Natural killer cell (primary cell): ENCODE data around the gene CCDC150. TPM values are rescaled to one million over a fixed set of nuclear protein-coding genes. Genes with fewer than 3 reads are reported as not detected.

ENCODE experiments used
- ATAC-seq, 3 donors: fragments of 150-1000 bp in 2 of 3; fragments of 200-7000 bp in 1 of 3; cut with Tn5 transposase; 1 replicate in 1 of 3; 2 replicates in 2 of 3; pipeline ENCODE4 v1.10.0; 2021; ENCODE audit warnings: mild to moderate bottlenecking in 2 of 3, moderate library complexity in 2 of 3
- DNase-seq, 2 donors: peaks; one replicate each; pipeline versions ENCODE4 v3.0.0 to v3.0.0-alpha.2; 2013 to 2021; ENCODE audit warnings: mixed read lengths in 1 of 2
- H3K27ac ChIP-seq: one replicate; pipeline ENCODE4 v1.5.1; 2013; ENCODE audit warnings: mild to moderate bottlenecking, low read length
- H3K27me3 ChIP-seq: one replicate; pipeline ENCODE4 v1.6.1; 2013; ENCODE audit warnings: low read length; ENCODE audit not compliant: control insufficient read depth, insufficient read depth
- H3K36me3 ChIP-seq: one replicate; pipeline ENCODE4 v1.6.1; 2013; ENCODE audit warnings: low read length; ENCODE audit not compliant: control insufficient read depth, insufficient read depth
- H3K4me1 ChIP-seq: one replicate; pipeline ENCODE4 v1.6.1; 2013; ENCODE audit warnings: low read length; ENCODE audit not compliant: control insufficient read depth, insufficient read depth
- H3K4me3 ChIP-seq: one replicate; pipeline ENCODE4 v1.5.1; 2013; ENCODE audit warnings: low read length
- H3K9me3 ChIP-seq: one replicate; pipeline ENCODE4 v1.6.1; 2013; ENCODE audit warnings: low read length; ENCODE audit not compliant: control insufficient read depth, insufficient read depth
- H3K27ac Mint-ChIP-seq, 2 donors: one replicate each; pipeline ENCODE4 v1.8.0; 2022; ENCODE audit warnings: mild to moderate bottlenecking in 2 of 2, mixed read lengths in 2 of 2, moderate library complexity in 1 of 2
- H3K27me3 Mint-ChIP-seq, 2 donors: one replicate each; pipeline ENCODE4 v1.8.0; 2022; ENCODE audit warnings: low read depth in 2 of 2, mixed read lengths in 2 of 2
- H3K36me3 Mint-ChIP-seq: one replicate; pipeline ENCODE4 v1.8.0; 2022; ENCODE audit warnings: mixed read lengths
- H3K4me1 Mint-ChIP-seq, 2 donors: one replicate each; pipeline ENCODE4 v1.8.0; 2022; ENCODE audit warnings: mixed read lengths in 2 of 2
- H3K4me3 Mint-ChIP-seq: one replicate; pipeline ENCODE4 v1.8.0; 2022; ENCODE audit warnings: mild to moderate bottlenecking, moderate library complexity, mixed read lengths
- H3K9me3 Mint-ChIP-seq, 2 donors: one replicate each; pipeline ENCODE4 v1.8.0; 2022; ENCODE audit warnings: mixed read lengths in 2 of 2
- CTCF ChIP-seq: fragments of 200-600 bp; IDR thresholded peaks from one replicate; pipeline ENCODE4 v1.8.0; 2022; ENCODE audit warnings: antibody characterized with exemption
- WGBS: methylation state at CpG from one replicate; pipeline ENCODE4 v1.1.7; 2013; ENCODE audit warnings: missing lambda C conversion rate; ENCODE audit not compliant: insufficient coverage; 5-methylcytosine and 5-hydroxymethylcytosine counted together
- intact Hi-C: fragments of 100-400 bp; cut with micrococcal nuclease; formaldehyde crosslinking; loops from one replicate; pipeline ENCODE4 v1.14.2; 2022
- total RNA-seq, 4 donors: library from RNA; stranded (reverse); fragments of 120-200 nt in 1 of 4; gene quantifications; one replicate each; pipeline versions ENCODE4 v1.2.3 to v1.2.4, GENCODE V29; 2013 to 2022

CCDC150 gene
- total RNA-seq, 3 donors from 2014 or later (not counting 1 experiment from before 2014, with no cell fraction given) = 1.1 to 2.3 (median 1.3) TPM

DNA sequence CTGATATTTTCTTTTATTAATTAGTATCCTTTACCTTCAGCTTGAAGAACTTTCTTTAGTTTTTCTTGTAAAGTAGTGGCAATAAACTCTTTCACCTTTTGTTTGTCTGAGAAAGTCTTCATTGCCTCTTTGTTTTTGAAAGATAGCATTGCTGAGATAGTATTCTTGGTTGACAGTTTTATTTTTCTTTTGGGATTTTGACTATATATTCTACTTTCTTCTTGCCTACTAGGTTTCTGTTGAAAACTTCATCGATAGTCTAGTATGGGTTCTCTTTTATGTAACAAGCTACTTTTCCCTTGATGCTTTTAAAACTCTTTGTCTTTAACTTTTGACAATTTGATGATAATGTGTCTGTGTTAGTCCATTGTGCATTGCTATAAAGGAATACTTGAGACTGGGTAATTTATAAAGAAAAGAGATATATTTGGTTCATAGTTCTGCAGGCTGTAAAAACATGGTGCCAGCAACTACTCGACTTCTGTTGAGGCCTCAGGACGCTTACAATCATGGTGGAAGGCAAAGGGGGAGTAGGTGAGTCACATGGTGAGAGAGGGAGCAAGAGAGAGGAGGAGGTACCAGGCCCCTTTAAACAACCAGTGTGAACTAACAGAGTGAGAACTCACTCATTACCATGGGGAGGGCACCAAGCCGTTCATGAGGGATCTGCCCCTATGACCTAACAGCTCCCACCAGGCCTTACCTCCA, 12.0 kb downstream of the CCDC150 start:
- intact Hi-C loops = no loop called here
- Mint-ChIP-seq H3K9me3 (peaks cover 18 to 20% of the 10 kb centered on the region in 2 donors), H3K36me3 (peaks cover 23% of the 10 kb centered on the region), H3K4me3 (no peak overlapping the region), H3K27ac (no peak overlapping the region), H3K27me3 (no peaks in the 10 kb centered on the region), H3K4me1 (no peaks in the 10 kb centered on the region)
- H3K27ac ChIP-seq = no peak overlapping the region
- no peak for ATAC-seq
- TF ChIP-seq CTCF = no peak
- WGBS = 85% methylated on average over 3 of the region's 4 CpGs
- DNase-seq = no peak
- peaks cover 16% of the 10 kb centered on the region for H3K9me3 ChIP-seq
- no peaks in the 10 kb centered on the region for H3K27me3 ChIP-seq
- no peaks in the 10 kb centered on the region for H3K36me3 ChIP-seq
- no peak overlapping the region for H3K4me3 ChIP-seq
- H3K4me1 ChIP-seq = no peaks in the 10 kb centered on the region

GRCh38 chr2:196652869-196653268, 13.4 kb downstream of the CCDC150 start:
- no peak for DNase-seq
- no peak for TF ChIP-seq CTCF
- H3K9me3 Mint-ChIP-seq = peaks cover 18 to 20% of the 10 kb centered on the region in 2 donors
- H3K4me1 Mint-ChIP-seq = no peaks in the 10 kb centered on the region
- WGBS = 100% methylated on average over 1 of the region's 1 CpG
- intact Hi-C loops = no loop called here
- Histone ChIP-seq H3K36me3 (no peaks in the 10 kb centered on the region), H3K4me3 (no peak overlapping the region), H3K4me1 (no peaks in the 10 kb centered on the region), H3K27ac (no peak overlapping the region), H3K27me3 (no peaks in the 10 kb centered on the region), H3K9me3 (peaks cover 16% of the 10 kb centered on the region)
- H3K4me3 Mint-ChIP-seq = no peak overlapping the region
- H3K27ac Mint-ChIP-seq = no peak overlapping the region
- H3K27me3 Mint-ChIP-seq = no peaks in the 10 kb centered on the region
- no peak for ATAC-seq
- peaks cover 23% of the 10 kb centered on the region for H3K36me3 Mint-ChIP-seq

GRCh38 chr2:196653843-196654242, 14.3 kb downstream of the CCDC150 start:
- Mint-ChIP-seq H3K27me3 (no peaks in the 10 kb centered on the region), H3K27ac (no peak overlapping the region), H3K4me3 (no peak overlapping the region), H3K36me3 (peaks cover 23% of the 10 kb centered on the region), H3K4me1 (no peaks in the 10 kb centered on the region), H3K9me3 (peaks cover 18 to 20% of the 10 kb centered on the region in 2 donors)
- no peaks in the 10 kb centered on the region for H3K4me1 ChIP-seq
- DNase-seq (no peak), ATAC-seq (no peak)
- H3K36me3 ChIP-seq = no peaks in the 10 kb centered on the region
- intact Hi-C loops = no loop called here
- H3K9me3 ChIP-seq = peaks cover 16% of the 10 kb centered on the region
- no peak overlapping the region for H3K27ac ChIP-seq
- WGBS = 94% methylated on average over 1 of the region's 1 CpG
- TF ChIP-seq CTCF = no peak
- no peaks in the 10 kb centered on the region for H3K27me3 ChIP-seq
- no peak overlapping the region for H3K4me3 ChIP-seq

GRCh38 chr2:196655761-196656160, 16.2 kb downstream of the CCDC150 start:
- no peak for TF ChIP-seq CTCF
- intact Hi-C loops = no loop called here
- H3K4me3 Mint-ChIP-seq = no peak overlapping the region
- Histone ChIP-seq H3K27ac (no peak overlapping the region), H3K4me1 (no peaks in the 10 kb centered on the region), H3K36me3 (no peaks in the 10 kb centered on the region), H3K9me3 (peaks cover 12% of the 10 kb centered on the region), H3K4me3 (no peak overlapping the region), H3K27me3 (no peaks in the 10 kb centered on the region)
- DNase-seq (no peak), ATAC-seq (no peak)
- H3K9me3 Mint-ChIP-seq = peaks cover 14% of the 10 kb centered on the region in 2 donors
- 88% methylated on average over 1 of the region's 1 CpG for WGBS
- no peaks in the 10 kb centered on the region for H3K27me3 Mint-ChIP-seq
- H3K27ac Mint-ChIP-seq = no peak overlapping the region
- no peaks in the 10 kb centered on the region for H3K4me1 Mint-ChIP-seq
- H3K36me3 Mint-ChIP-seq = peaks cover 14% of the 10 kb centered on the region
